ENCODE results near the gene ZSCAN22. TPM values are rescaled to one million over a fixed set of nuclear protein-coding genes. Genes with fewer than 3 reads are reported as not detected.

ZSCAN22 gene
- total and polyA plus RNA-seq, 2 of the 13 experiments (the other 11 are each of a cell fraction or from before 2014, with no cell fraction given), result 2.5 to 3.5 TPM

DNA sequence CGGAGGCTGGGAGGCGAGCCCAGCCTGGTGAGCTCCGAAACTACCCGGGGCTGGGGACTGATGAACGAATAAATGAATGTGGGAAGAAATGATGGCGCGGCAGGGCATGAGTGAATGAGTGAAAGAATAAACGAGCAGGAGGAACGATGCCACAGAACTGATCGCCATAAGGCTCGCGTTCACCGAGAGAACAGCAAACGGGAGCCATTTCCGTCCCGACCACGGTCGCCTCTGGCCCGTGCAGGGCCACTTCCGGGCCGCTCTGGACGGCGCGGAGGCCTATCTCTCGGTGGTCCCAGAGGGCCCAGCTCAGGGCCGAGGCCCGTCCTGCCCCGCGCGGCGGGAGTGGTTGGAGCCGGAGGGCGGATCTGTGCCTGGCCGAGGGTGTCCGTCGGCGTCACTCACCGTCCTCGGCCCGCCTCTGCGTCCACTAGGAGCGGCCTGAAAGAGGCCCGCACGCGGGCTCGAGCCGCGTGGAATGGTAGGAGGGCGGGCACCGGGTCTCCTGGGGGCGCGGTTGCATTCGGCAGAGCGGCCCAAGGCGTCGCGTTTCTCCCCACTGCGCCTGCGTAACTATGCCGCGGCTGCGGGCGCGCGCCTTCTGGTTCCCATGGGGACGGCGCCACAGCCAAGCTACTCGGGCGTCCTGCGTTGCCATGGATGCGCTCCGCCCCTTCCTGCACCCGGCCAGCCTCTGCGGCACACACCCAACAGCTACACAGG lies 35.6 kb downstream of the ZSCAN22 start, which contains the start of gene ZNF497 (continued):
- 0 out of 2 replicates have a peak, but pooled peaks have one; percentile 52 for TF ChIP-seq CHCHD3 (CRISPR knock-in tag; IDR thresholded peaks at IDR 0.05)
- peak; percentile 39; the same call in 1 of the 2 replicates for TF ChIP-seq NRL (CRISPR knock-in tag; IDR thresholded peaks at IDR 0.05; ENCODE audit: borderline replicate concordance)
- TF ChIP-seq, protein P1, sequence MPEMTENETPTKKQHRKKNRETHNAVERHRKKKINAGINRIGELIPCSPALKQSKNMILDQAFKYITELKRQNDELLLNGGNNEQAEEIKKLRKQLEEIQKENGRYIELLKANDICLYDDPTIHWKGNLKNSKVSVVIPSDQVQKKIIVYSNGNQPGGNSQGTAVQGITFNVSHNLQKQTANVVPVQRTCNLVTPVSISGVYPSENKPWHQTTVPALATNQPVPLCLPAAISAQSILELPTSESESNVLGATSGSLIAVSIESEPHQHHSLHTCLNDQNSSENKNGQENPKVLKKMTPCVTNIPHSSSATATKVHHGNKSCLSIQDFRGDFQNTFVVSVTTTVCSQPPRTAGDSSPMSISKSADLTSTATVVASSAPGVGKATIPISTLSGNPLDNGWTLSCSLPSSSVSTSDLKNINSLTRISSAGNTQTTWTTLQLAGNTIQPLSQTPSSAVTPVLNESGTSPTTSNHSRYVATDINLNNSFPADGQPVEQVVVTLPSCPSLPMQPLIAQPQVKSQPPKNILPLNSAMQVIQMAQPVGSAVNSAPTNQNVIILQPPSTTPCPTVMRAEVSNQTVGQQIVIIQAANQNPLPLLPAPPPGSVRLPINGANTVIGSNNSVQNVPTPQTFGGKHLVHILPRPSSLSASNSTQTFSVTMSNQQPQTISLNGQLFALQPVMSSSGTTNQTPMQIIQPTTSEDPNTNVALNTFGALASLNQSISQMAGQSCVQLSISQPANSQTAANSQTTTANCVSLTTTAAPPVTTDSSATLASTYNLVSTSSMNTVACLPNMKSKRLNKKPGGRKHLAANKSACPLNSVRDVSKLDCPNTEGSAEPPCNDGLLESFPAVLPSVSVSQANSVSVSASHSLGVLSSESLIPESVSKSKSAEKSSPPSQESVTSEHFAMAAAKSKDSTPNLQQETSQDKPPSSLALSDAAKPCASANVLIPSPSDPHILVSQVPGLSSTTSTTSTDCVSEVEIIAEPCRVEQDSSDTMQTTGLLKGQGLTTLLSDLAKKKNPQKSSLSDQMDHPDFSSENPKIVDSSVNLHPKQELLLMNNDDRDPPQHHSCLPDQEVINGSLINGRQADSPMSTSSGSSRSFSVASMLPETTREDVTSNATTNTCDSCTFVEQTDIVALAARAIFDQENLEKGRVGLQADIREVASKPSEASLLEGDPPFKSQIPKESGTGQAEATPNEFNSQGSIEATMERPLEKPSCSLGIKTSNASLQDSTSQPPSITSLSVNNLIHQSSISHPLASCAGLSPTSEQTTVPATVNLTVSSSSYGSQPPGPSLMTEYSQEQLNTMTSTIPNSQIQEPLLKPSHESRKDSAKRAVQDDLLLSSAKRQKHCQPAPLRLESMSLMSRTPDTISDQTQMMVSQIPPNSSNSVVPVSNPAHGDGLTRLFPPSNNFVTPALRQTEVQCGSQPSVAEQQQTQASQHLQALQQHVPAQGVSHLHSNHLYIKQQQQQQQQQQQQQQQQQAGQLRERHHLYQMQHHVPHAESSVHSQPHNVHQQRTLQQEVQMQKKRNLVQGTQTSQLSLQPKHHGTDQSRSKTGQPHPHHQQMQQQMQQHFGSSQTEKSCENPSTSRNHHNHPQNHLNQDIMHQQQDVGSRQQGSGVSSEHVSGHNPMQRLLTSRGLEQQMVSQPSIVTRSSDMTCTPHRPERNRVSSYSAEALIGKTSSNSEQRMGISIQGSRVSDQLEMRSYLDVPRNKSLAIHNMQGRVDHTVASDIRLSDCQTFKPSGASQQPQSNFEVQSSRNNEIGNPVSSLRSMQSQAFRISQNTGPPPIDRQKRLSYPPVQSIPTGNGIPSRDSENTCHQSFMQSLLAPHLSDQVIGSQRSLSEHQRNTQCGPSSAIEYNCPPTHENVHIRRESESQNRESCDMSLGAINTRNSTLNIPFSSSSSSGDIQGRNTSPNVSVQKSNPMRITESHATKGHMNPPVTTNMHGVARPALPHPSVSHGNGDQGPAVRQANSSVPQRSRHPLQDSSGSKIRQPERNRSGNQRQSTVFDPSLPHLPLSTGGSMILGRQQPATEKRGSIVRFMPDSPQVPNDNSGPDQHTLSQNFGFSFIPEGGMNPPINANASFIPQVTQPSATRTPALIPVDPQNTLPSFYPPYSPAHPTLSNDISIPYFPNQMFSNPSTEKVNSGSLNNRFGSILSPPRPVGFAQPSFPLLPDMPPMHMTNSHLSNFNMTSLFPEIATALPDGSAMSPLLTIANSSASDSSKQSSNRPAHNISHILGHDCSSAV (CRISPR knock-in tag; IDR thresholded peaks at IDR 0.05; ENCODE audit: borderline replicate concordance), result no peak
- TF ChIP-seq, protein P2, sequence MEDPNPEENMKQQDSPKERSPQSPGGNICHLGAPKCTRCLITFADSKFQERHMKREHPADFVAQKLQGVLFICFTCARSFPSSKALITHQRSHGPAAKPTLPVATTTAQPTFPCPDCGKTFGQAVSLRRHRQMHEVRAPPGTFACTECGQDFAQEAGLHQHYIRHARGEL (CRISPR knock-in tag; IDR thresholded peaks at IDR 0.05), result 0 out of 2 replicates have a peak, but pooled peaks have one; percentile 19
- TF ChIP-seq ZNF572 (CRISPR knock-in tag; IDR thresholded peaks at IDR 0.05), result no peak
- TF ChIP-seq, protein P3, sequence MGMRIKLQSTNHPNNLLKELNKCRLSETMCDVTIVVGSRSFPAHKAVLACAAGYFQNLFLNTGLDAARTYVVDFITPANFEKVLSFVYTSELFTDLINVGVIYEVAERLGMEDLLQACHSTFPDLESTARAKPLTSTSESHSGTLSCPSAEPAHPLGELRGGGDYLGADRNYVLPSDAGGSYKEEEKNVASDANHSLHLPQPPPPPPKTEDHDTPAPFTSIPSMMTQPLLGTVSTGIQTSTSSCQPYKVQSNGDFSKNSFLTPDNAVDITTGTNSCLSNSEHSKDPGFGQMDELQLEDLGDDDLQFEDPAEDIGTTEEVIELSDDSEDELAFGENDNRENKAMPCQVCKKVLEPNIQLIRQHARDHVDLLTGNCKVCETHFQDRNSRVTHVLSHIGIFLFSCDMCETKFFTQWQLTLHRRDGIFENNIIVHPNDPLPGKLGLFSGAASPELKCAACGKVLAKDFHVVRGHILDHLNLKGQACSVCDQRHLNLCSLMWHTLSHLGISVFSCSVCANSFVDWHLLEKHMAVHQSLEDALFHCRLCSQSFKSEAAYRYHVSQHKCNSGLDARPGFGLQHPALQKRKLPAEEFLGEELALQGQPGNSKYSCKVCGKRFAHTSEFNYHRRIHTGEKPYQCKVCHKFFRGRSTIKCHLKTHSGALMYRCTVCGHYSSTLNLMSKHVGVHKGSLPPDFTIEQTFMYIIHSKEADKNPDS (CRISPR knock-in tag; IDR thresholded peaks at IDR 0.05), result no peak
- TF ChIP-seq ZNF343 (CRISPR knock-in tag; IDR thresholded peaks at IDR 0.05), result 0 out of 2 replicates have a peak, but pooled peaks have one; percentile 38
- peak; percentile 64; the same call in 1 of the 2 replicates for TF ChIP-seq KMT2A (CRISPR knock-in tag; IDR thresholded peaks at IDR 0.05)
- TF ChIP-seq SP140L (CRISPR knock-in tag; IDR thresholded peaks at IDR 0.05; ENCODE audit: borderline replicate concordance), result 0 out of 2 replicates have a peak, but pooled peaks have one; percentile 25
- peak; percentile 59 for TF ChIP-seq TEAD3 (CRISPR knock-in tag; optimal IDR thresholded peaks at IDR 0.05; ENCODE audit: borderline replicate concordance)
- peak; percentile 17; the same call in 1 of the 2 replicates for TF ChIP-seq ZNF556 (CRISPR knock-in tag; IDR thresholded peaks at IDR 0.05; ENCODE audit: borderline replicate concordance)
- TF ChIP-seq AKAP8 (CRISPR knock-in tag; IDR thresholded peaks at IDR 0.05), result no peak; the same call in 1 of the 2 replicates
- TF ChIP-seq ZNF251 (CRISPR knock-in tag; IDR thresholded peaks at IDR 0.05), result no peak
- TF ChIP-seq, protein P4, sequence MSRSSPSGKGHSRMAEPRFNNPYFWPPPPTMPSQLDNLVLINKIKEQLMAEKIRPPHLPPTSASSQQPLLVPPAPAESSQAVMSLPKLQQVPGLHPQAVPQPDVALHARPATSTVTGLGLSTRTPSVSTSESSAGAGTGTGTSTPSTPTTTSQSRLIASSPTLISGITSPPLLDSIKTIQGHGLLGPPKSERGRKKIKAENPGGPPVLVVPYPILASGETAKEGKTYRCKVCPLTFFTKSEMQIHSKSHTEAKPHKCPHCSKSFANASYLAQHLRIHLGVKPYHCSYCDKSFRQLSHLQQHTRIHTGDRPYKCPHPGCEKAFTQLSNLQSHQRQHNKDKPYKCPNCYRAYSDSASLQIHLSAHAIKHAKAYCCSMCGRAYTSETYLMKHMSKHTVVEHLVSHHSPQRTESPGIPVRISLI (CRISPR knock-in tag; IDR thresholded peaks at IDR 0.05; ENCODE audit: borderline replicate concordance), result peak; percentile 54; the same call in 1 of the 2 replicates
